Activated T-cell treated with anti-CD3 and anti-CD28 coated beads for 1 hour (primary cell): Measurements from ENCODE around the gene MRPS18B.

Source experiments
- DNase-seq: peaks from one replicate; pipeline ENCODE4 v3.0.0-alpha.2; 2020; ENCODE audit warnings: low read depth

The MRPS18B gene

GRCh38 chr6:30617565-30618269, at the start of gene MRPS18B:
Gene MRPS18B, plus strand, starts transcription at chr6:30617840. Its CDS starts 26 bp downstream, at chr6:30617866.
- DNase-seq: peak; percentile 96

GRCh38 chr6:30568245-30568644, 49.4 kb upstream of the MRPS18B start:
- DNase-seq: no peak

DNA sequence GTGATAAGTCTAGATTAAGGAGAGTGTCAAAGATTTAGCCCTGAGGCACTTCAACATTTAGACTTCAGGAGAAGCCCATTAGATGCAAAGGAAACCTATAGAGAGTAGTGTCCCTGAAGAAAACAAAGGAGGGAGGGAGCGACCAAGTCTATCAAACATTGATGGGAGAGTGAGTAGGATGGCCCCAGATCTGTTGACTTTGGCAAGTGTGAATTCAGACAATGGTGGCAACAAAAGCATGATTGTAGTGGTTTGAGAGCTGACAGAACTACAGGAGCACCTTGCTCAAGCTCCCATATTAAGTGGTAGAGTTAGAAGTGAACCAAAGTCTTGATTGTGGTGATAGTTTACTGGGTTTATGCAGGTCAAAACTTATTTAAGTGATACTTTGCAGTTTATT, 47.4 kb upstream of the MRPS18B start:
- no peak for DNase-seq

DNA sequence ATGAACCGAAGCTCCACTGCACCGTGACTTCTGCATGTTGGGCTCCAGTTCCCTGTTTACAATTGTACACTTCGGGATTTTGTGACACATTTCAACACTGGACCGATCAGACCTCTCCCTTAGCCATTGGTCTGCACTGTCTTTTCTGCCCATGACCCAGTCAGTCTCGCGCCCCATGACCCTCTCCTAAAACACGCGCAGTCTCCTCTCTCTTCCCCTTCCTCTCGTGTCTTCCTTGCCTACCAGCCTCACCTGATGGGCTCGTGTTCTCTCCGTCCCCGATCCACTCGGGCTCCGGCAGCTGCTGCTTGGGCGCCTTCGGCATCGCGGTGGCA, 46.9 kb upstream of the MRPS18B start:
- DNase-seq: no peak

DNA sequence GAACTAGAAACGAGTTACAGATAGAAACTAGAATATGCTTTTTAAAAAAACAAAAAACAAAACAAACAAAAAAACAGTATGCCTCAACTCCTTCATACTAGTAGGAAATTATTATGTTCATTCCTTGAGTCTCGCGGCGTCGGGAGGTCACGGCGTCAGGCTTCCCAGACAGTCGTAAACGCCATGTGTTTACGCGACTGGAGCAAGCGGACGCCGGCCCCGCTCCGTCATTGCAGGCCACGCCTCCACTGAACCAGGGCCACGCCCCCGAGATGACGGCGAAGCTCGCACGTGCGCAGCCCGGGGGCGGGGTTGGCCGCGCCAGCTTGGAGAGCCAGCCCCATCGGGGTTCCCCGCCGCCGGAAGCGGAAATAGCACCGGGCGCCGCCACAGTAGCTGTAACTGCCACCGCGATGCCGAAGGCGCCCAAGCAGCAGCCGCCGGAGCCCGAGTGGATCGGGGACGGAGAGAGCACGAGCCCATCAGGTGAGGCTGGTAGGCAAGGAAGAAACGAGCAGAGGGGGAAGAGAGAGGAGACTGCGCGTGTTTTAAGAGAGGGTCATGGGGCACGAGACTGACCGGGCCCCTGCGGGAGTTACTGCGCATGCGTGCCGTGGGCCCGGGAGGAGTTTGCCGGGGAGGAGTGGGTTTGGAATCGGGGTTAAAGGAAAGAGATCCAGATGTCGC, 46.4 kb upstream of the MRPS18B start, which contains the start of gene ABCF1:
TSS of gene ABCF1 (plus strand) at position 368 of the 687 bp plus-strand sequence. CDS start at position 414, 46 bp downstream.
- DNase-seq: peak; percentile 99

DNA sequence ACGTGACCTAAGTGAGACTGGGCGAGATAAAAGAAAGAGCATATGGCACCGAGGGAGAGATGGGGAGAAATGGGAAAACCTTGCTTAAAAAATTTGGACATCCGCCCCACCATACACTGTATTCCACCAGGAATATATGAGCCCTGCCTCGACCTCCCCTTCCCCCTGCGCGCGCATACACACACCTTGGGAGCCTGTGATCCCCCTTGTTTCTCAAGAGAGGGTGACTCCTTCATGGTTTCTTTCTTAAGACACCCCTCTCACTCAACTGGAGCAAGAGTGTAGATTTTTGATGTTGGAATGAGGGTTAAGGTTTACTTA, 45.9 kb upstream of the MRPS18B start:
- DNase-seq: no peak

GRCh38 chr6:30572148-30572547, 45.5 kb upstream of the MRPS18B start:
- DNase-seq: no peak

- no peak for DNase-seq
These were observed 44.5 kb upstream of the MRPS18B start for GRCh38 chr6:30573113-30573512.

DNA sequence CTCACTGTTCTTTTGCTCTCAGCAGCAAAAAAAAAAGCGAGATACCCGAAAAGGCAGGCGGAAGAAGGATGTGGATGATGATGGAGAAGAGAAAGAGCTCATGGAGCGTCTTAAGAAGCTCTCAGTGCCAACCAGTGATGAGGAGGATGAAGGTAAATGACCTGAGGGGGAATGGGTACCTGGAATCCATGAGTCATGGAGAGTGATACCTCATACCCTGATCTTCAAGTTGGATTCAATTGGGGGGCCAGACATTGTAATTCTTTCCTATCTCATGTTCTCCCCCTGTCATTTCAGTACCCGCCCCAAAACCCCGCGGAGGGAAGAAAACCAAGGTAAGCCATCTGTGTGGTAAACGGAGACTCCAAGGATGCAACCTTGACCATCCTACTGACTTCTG, 39.6 kb upstream of the MRPS18B start:
- no peak for DNase-seq

DNA sequence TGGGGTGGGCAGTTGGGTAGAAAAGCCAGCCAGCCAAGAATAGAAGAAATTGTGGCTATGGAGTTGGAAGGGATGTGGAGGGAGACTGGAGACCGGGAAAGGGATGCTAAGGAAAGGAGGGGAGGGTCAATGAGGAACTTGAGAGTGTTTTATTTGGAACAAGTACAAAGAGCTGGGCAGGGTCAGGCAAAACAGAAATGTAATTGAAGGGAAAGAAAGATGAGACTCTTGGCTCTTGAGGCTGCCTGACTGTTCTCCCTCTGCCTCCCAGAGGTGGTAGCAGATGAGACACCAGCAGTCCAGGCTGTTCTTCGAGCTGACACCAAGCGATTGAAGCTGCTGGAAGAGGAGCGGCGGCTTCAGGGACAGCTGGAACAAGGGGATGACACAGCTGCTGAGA, 33.7 kb upstream of the MRPS18B start:
- no peak for DNase-seq

DNA sequence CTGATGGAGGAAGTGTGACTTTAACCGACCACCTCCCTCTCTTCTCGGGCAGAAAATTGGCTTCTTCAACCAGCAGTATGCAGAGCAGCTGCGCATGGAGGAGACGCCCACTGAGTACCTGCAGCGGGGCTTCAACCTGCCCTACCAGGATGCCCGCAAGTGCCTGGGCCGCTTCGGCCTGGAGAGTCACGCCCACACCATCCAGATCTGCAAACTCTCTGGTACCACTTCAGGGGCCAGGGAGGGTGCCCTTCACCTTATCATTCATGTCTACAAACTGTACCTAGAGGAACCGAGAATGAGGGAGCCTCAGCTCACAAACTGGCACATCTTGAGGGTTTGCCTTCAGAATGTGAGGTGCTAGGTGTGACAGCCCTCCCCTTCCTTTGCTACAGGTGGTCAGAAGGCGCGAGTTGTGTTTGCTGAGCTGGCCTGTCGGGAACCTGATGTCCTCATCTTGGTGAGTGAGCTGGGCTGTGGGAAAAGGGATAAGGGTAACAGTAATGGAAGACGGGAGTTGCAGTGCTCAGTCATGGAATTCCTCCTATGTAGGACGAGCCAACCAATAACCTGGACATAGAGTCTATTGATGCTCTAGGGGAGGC, 27.8 kb upstream of the MRPS18B start:
- no peak for DNase-seq

- DNase-seq: no peak
These were observed 27.1 kb upstream of the MRPS18B start for GRCh38 chr6:30590509-30590908.

DNA sequence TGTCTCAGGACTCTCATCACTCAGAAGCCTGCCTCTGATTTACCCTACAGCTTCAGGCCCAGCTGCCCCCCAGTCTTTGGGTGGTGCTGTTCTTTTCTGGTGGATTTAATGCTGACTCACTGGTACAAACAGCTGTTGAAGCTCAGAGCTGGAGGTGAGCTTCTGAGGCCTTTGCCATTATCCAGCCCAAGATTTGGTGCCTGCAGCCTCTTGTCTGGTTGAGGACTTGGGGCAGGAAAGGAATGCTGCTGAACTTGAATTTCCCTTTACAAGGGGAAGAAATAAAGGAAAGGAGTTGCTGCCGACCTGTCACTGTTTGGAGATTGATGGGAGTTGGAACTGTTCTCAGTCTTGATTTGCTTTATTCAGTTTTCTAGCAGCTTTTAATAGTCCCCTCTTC, 26.6 kb upstream of the MRPS18B start:
- no peak for DNase-seq

- DNase-seq: no peak
These were observed 25.4 kb upstream of the MRPS18B start for GRCh38 chr6:30592287-30592686.

- peak; percentile 80 for DNase-seq
These were observed 20.1 kb upstream of the MRPS18B start for GRCh38 chr6:30597315-30598144.

- no peak for DNase-seq
These were observed 18.6 kb upstream of the MRPS18B start for GRCh38 chr6:30598912-30599624.

DNA sequence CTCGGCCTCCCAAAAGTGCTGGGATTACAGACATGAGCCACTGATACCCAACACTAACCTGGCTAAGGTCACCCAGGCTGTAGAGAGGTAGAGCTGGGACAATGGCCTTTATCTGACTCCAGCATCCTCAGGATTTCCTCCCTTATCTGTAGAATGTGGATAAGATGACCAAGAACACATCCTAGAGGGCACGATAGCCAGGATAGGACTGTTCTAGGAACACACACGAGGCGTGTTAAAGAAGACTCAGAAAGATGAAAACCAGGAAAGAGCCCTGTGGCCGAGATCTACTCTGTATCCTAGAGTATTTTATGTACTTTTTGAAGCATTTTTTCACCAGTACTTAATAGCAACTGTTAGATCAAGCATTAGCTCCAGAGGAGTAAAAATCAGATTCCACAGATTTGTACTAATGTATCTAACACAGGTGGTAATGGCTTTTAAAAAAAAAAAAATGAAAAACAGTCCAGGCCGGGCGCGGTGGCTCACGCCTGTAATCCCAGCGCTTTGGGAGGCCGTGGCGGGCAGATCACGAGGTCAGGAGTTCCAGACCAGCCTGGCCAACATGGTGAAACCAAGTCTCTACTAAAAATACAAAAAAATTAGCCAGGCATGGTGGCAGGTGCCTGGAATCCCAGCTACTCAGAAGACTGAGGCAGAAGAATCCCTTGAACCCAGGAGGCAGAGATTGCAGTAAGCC, 17.9 kb upstream of the MRPS18B start:
- no peak for DNase-seq

DNA sequence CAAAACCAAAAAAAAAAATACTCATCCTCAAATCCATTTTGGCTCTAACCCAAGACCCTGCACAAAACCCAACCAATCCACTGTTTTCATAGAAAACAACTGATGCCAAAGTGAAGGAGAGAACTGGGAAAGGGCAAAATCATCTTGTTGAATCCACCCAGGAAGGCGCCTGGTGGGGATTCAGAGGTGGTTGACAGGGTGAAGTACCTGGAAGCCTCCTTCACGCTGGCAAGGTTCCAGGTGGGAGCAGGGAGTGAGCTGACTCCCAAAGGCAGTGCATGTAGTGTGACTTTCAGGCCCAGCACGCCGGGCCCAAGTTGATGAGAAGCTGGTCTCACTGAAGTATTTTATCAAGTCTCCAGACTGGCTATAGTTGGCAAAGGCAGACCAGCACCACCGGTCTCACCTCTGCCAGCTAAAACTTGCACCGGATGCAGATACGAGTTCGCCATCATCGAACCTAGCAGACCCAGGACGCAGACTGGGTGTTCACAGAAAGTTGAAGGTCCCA, 17.1 kb upstream of the MRPS18B start:
- DNase-seq: no peak

DNA sequence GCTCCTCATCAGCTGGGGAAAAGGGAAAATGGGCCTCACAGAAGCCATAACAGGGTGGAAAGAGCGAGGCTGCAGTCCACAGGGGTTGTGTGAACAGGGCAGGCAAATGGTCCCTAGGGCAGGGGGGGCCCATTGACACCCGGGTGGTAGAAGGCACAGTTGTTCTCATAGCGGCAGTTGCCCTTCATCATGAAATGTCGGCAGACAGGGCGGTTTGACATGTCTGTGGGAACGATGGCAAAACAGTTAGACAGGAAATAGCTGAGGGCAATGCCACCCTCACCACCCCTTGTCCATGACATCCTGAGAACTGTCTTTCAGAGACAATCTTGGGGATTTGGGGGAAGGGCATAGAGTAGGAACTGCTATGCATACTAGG, 16.2 kb upstream of the MRPS18B start:
- DNase-seq: no peak

GRCh38 chr6:30601815-30602641, 15.6 kb upstream of the MRPS18B start:
- no peak for DNase-seq
